ENCODE results near the gene ETV3L.

- TF ChIP-seq ZNF549 (tag by site-specific recombination; IDR thresholded peaks at IDR 0.05) = no peak
- TF ChIP-seq ZSCAN16 (tag by site-specific recombination; IDR thresholded peaks at IDR 0.05) = no peak
- TF ChIP-seq CTCF (tag by site-specific recombination; IDR thresholded peaks at IDR 0.05) = no peak
- TF ChIP-seq TSHZ1 (tag by site-specific recombination; IDR thresholded peaks at IDR 0.05; ENCODE audit: borderline replicate concordance) = no peak
- no peak for TF ChIP-seq ZNF768 (tag by site-specific recombination; IDR thresholded peaks at IDR 0.05)
- no peak for TF ChIP-seq ZNF423 (tag by site-specific recombination; IDR thresholded peaks at IDR 0.05)
- TF ChIP-seq KLF17 (tag by site-specific recombination; IDR thresholded peaks at IDR 0.05) = no peak
- TF ChIP-seq ZNF174 (tag by site-specific recombination; IDR thresholded peaks at IDR 0.05) = no peak
- TF ChIP-seq SCRT2 (tag by site-specific recombination; IDR thresholded peaks at IDR 0.05) = no peak
- no peak for TF ChIP-seq MZF1 (tag by site-specific recombination; IDR thresholded peaks at IDR 0.05; ENCODE audit: borderline replicate concordance)
- TF ChIP-seq GLIS1 (tag by site-specific recombination; IDR thresholded peaks at IDR 0.05) = no peak
- TF ChIP-seq ZNF785 (tag by site-specific recombination; IDR thresholded peaks at IDR 0.05) = no peak
- no peak for TF ChIP-seq ZNF324 (tag by site-specific recombination; IDR thresholded peaks at IDR 0.05)
Observed at GRCh38 chr1:157113106-157113505, 13.5 kb upstream of the ETV3L start.

All from HEK293 (cell line).